ENCODE results near the gene LRRC38. TPM values are rescaled to one million over a fixed set of nuclear protein-coding genes. Genes with fewer than 3 reads are reported as not detected.

Gene LRRC38
- total RNA-seq, 1 donor from 2014 or later: not detected

GRCh38 chr1:13520985-13521384, 7.2 kb upstream of the LRRC38 start:
- no peak for DNase-seq (ENCODE audit: extremely low read depth, low read depth, low spot score)

- DNase-seq (ENCODE audit: extremely low read depth, low read depth, low spot score): no peak
Measured at GRCh38 chr1:13517193-13517812, 3.5 kb upstream of the LRRC38 start.

- no peak for DNase-seq (ENCODE audit: extremely low read depth, low read depth, low spot score)
Measured at GRCh38 chr1:13516606-13517005, 2.8 kb upstream of the LRRC38 start.

DNA sequence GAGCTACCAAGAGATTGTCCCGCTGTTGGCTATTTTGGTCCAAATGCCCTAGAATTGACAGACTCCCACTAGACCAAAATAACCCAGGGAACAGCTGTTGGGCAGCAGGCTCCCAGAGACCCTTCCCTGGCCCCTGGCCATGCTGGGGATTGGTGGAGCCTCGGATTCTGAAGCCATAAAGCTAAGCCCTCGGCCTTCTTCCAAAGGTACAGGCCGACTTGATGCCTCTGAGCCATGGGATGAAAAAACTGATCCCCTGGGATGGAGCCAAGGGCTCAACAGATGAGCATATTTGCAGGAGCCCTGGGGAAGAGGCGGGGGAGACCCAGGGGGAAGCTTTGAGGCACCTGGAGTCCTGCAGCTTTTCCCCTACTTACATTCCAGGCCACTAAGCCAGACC, 1.0 kb upstream of the LRRC38 start:
- DNase-seq (ENCODE audit: extremely low read depth, low read depth, low spot score): no peak

GRCh38 chr1:13513063-13513894, 524 bp downstream of the LRRC38 start:
- no peak for DNase-seq (ENCODE audit: extremely low read depth, low read depth, low spot score)

DNA sequence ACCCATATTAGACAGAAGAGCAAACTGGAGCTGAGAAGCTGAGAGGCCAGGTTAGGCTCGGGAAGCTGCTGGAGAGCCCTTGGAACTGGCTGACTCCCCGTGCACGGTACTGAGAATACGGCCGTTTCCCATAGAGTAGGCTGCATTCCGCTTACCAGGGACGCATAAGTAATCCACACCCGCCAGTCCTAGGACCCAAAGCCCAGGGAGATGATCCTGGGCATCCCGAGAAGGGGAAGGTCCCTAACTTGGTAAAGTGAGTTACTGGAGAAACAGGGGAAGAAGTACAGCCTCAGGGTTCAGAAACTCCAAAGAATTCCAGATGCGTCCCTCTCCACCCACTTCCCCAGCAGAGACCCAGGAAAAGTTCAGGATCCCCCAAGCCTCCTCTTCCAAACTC, 1.3 kb downstream of the LRRC38 start:
- DNase-seq (ENCODE audit: extremely low read depth, low read depth, low spot score): no peak

- no peak for DNase-seq (ENCODE audit: extremely low read depth, low read depth, low spot score)
Measured at GRCh38 chr1:13510499-13510898, 3.3 kb downstream of the LRRC38 start.

DNA sequence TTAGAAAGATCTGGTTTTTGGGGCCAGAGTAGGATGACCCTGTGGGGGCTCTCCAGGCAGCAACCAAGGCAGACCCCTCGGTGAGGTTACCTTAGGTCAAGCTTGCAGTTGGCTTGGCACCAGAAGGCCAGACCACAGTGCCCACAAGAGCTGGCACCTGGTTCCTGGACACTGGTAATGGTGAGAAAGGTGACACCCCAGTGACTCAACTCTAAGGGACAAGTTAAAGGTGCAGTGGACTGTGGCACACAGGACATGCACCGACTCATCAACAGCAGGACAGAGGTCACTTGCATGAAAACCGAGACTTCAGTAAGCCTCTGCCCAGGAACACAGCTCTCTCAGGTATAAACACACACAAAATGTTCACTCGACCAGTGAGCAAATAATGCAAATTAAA, 6.7 kb downstream of the LRRC38 start:
- DNase-seq (ENCODE audit: extremely low read depth, low read depth, low spot score): no peak

DNA sequence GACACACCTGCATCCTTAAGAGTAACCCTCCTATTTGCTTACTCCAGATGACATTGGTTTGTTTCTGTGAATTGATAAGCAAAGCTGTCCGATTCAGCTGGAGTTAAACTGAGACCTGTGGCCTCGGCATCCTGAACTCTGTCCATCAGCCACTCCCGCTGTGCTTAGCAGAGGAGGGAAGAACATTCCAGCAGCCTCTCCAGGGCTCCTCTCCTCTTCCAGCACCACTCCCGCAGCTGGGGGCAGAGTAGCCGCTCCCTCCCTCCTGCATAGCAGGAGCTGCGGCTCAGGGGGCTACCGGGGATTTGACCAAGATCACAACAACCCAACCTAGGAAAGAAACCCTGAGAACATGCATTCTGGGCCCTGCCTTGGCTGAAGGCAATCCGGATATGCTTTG, 8.8 kb downstream of the LRRC38 start:
- no peak for DNase-seq (ENCODE audit: extremely low read depth, low read depth, low spot score)

GRCh38 chr1:13500806-13501205, 13.0 kb downstream of the LRRC38 start:
- no peak for DNase-seq (ENCODE audit: extremely low read depth, low read depth, low spot score)

- no peak for DNase-seq (ENCODE audit: extremely low read depth, low read depth, low spot score)
Measured at GRCh38 chr1:13499422-13499821, 14.4 kb downstream of the LRRC38 start.

DNA sequence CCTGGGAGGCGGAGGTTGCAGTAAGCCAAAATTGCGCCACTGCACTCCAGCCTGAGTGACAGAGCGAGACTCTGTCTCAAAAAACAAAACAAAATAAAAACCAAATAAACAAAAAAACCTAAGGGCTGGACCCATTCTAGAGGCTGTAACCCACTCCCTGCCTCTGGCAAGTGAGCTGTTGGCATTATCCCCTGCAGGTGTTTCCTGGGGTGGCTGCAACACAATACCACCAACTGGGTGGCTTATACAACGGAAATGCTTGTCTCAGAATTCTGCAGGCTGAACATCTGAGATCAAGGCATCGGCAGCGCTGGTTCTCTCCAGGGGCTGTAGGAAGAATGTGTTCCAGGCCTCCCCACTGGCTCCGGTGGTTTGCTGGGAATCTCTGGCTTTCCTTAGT, 15.2 kb downstream of the LRRC38 start:
- no peak for DNase-seq (ENCODE audit: extremely low read depth, low read depth, low spot score)

- DNase-seq (ENCODE audit: extremely low read depth, low read depth, low spot score): no peak
Measured at GRCh38 chr1:13495186-13495585, 18.6 kb downstream of the LRRC38 start.

- no peak for DNase-seq (ENCODE audit: extremely low read depth, low read depth, low spot score)
Measured at GRCh38 chr1:13494712-13495111, 19.1 kb downstream of the LRRC38 start.

DNA sequence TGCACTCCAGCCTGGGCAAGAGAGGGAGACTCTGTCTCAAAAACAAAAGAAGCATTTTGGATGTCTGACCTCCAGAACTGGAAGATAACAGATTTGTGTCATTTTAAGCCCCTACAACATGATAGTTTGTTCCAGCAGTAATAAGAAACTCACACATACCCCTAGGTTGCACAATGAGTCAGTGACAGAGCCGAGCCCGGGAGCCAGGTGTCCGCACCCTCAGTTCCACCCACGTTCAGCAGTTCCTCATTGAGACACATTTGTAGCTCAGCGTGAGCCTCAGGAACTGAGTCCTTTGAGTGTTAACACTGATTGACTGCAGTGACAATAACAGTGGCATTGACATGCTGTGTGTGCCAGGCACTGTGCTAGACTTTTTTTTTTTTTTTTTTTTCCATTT, 19.8 kb downstream of the LRRC38 start:
- DNase-seq (ENCODE audit: extremely low read depth, low read depth, low spot score): no peak

DNA sequence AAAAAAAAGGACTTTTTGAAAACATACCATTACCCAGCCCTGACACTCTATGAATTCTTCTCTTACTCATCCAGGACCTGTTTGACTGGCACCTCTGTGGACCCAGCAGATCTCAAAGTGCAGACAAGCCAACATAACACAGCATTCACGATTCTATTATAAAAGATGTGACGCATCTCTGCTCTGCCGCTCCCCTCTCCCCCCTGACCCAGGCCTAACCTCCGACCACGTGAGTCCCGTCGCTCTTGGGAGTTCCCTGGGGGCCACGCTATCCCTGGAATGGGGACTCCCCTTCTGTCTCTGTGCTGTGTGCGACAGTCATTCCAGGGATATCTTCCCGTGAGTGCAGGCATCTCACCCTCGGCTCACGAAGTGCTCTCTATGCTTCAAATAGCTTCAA, 21.1 kb downstream of the LRRC38 start:
- DNase-seq (ENCODE audit: extremely low read depth, low read depth, low spot score): no peak

DNA sequence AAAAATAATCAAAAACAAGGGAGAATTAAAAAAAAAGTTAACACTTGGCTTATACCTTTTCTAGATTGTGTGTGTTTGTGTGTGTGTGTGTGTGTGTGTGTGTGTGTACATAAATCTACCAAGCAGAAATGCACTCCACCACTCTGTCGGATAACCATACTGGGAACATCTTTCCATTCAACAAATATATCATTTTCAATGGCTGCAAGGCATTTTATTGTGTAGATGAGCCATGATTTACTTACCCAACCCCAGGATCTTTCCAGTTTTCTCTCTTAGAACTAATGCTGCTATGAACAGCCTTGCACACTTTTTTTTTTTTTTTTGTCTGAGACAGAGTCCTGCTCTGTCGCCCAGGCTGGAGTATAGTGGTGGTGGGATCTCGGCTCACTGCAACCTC, 25.8 kb downstream of the LRRC38 start:
- no peak for DNase-seq (ENCODE audit: extremely low read depth, low read depth, low spot score)

DNA sequence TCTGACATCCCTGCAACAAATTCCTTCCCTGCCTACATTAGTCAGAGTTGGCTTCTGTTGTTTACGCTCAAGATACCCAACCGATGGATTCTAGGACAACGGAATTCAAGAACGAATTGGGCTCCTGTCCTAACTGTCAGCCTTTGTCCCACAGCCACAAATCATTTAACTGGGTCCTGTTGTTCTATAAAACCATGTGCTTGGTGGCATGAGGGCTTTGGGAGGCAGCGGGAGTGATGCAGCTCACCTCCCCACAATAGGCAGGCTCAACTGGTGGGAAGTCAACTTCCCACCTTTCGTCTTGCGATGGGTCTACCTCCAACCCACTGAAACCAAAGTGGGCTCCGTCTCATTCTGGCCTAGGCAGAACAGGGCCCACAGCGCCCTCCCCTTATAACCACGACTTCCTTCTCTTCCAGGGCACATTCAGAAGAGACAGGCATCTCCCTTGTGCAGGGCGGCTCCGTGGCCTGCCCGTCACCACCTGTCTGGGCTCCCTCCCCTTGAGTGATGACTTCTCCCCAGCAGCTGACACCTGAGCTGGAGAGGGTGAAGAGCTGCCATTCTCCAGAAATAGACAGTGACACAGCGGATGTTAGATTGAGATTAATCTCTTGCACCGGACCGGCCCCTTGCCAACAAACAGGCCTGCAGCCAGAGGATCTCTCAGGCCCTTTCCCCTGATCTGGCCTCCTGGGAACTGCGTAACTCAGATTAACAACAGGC, 26.5 kb downstream of the LRRC38 start:
- no peak for DNase-seq (ENCODE audit: extremely low read depth, low read depth, low spot score)

DNA sequence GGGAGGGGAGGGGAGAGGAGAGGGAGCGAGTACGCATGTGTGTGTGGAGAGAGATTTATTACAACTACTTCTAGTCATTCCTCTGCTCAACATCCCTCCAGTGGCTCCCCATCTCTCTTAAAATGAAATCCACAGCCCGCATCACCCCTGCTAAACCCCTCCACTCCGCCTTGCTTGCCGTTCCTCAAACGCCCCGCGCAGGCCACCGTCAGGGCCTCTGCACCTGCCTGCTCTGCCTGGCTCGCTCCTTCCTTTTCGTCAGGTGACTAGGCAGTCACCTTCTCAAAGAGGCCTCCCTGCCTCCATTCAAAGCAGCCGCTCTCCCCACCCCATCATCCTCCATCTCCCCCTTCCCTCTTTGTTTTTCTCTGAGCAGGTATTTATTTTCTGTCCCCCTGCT, 29.9 kb downstream of the LRRC38 start:
- DNase-seq (ENCODE audit: extremely low read depth, low read depth, low spot score): no peak

- DNase-seq (ENCODE audit: extremely low read depth, low read depth, low spot score): no peak
Measured at GRCh38 chr1:13482600-13482999, 31.2 kb downstream of the LRRC38 start.

DNA sequence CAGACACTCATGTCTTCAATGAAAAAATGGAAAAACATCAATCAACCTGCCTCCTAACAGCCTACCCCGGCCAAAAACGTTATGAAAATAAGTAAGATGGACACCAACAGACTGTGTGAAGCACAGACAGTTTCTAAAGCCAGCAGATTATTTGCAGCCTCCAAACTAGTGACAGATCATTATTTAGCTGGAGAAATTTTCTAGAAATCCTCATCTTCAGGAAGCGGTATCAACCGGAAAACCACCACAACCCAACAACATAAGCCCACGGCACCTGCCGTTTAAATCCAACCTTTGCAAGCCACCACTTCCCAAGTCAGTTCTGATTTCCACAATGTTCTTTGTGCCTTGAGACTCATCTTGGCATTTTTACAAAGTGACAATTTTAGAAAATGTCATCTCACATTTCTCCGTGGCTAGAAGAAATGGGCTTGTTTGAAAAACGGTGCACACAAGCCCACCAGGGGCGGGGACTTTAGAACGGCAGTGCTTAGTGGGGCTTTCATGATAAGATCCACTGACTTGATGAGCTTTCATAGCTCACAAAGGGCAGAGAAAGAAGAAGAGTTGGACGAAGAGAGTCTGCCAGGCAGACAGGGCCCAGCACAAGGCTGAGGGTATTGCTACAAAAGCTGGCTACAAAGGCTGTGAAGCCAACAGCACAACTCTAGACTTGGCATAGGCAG, 34.5 kb downstream of the LRRC38 start:
- no peak for DNase-seq (ENCODE audit: extremely low read depth, low read depth, low spot score)
